OCI-LY7 (cell line): ENCODE measurements around the gene THSD7A. TPM values are rescaled to one million over a fixed set of nuclear protein-coding genes. Genes with fewer than 3 reads are reported as not detected.

Experiments
- BruUV-seq: library from RNA; stranded (reverse); fragments of 400-500 nt; replicated peaks from 2 replicates; lab custom pipeline; 2021; lab: Mats Ljungman, UMichigan
- CTCF ChIA-PET: fragments of 300-600 bp; sonication (Branson Sonifier 250); formaldehyde crosslinking; loops from one replicate; lab custom pipeline; 2022; ENCODE audit warnings: antibody characterized with exemption; ENCODE audit not compliant: unreplicated experiment; lab: Charles Lee
- POLR2A ChIA-PET: fragments of 300-600 bp; sonication (Branson Sonifier 250); formaldehyde crosslinking; loops from one replicate; lab custom pipeline; 2022; ENCODE audit warnings: antibody characterized with exemption; lab: Charles Lee
- DNase-seq: peaks from one replicate; pipeline ENCODE4 v3.0.0-alpha.2; 2015; ENCODE audit warnings: low spot score
- H2AFZ ChIP-seq: fragments of 200-600 bp; sonication (generic), shearing (Covaris generic); 2 replicates; pipeline ENCODE4 v1.6.1; 2014; ENCODE audit warnings: mild to moderate bottlenecking, antibody characterized with exemption, low read length, moderate library complexity
- H3K27ac ChIP-seq: fragments of 200-600 bp; sonication (generic); 2 replicates; pipeline ENCODE4 v1.5.1; 2014; ENCODE audit warnings: mixed run types, low read depth, mild to moderate bottlenecking, moderate library complexity, low read length, inconsistent platforms; ENCODE audit not compliant: poor library complexity, severe bottlenecking
- H3K36me3 ChIP-seq: fragments of 200-600 bp; sonication (generic); 2 replicates; pipeline ENCODE4 v1.6.1; 2014; ENCODE audit warnings: mild to moderate bottlenecking, antibody characterized with exemption, low read length, moderate library complexity, mixed read lengths; ENCODE audit not compliant: insufficient read depth
- H3K4me1 ChIP-seq: fragments of 200-600 bp; sonication (generic); 2 replicates; pipeline ENCODE4 v1.5.1; 2014; ENCODE audit warnings: mild to moderate bottlenecking, low read length; ENCODE audit not compliant: insufficient read depth, poor library complexity, severe bottlenecking
- H3K4me2 ChIP-seq: fragments of 200-600 bp; sonication (generic); 2 replicates; pipeline ENCODE4 v1.6.1; 2014; ENCODE audit warnings: mild to moderate bottlenecking, low read length
- H3K4me3 ChIP-seq: fragments of 200-600 bp; sonication (generic); 2 replicates; pipeline ENCODE4 v1.5.1; 2014; ENCODE audit warnings: mild to moderate bottlenecking, low read depth, low read length; ENCODE audit not compliant: poor library complexity, severe bottlenecking
- H3K79me2 ChIP-seq: fragments of 200-600 bp; sonication (generic); 2 replicates; pipeline ENCODE4 v1.6.1; 2016; ENCODE audit warnings: low read depth, mild to moderate bottlenecking, low read length, moderate library complexity, mixed read lengths; ENCODE audit not compliant: insufficient read depth
- H3K9me2 ChIP-seq: fragments of 200-600 bp; sonication (generic); 2 replicates; pipeline ENCODE4 v1.6.1; 2016; ENCODE audit warnings: mild to moderate bottlenecking, low read length, mixed read lengths; ENCODE audit not compliant: insufficient read depth
- H3K9me3 ChIP-seq: fragments of 200-600 bp; sonication (generic); 2 replicates; pipeline ENCODE4 v1.6.1; 2014; ENCODE audit warnings: mild to moderate bottlenecking, mixed run types, low read length, mixed read lengths
- H4K20me1 ChIP-seq: fragments of 200-600 bp; sonication (generic); 2 replicates; pipeline ENCODE4 v1.6.1; 2014; ENCODE audit warnings: mild to moderate bottlenecking, antibody characterized with exemption, low read length, moderate library complexity, mixed read lengths; ENCODE audit not compliant: insufficient read depth
- CTCF ChIP-seq: fragments of 200-600 bp; sonication (generic); conservative IDR thresholded peaks from 2 replicates; pipeline ENCODE4 v1.5.1; 2014; ENCODE audit warnings: mild to moderate bottlenecking, antibody characterized with exemption, low read length, moderate library complexity, mixed read lengths
- EZH2phosphoT487 ChIP-seq: fragments of 200-600 bp; sonication (generic); IDR thresholded peaks from 2 replicates; pipeline ENCODE4 v1.6.1; 2018; ENCODE audit warnings: low read depth, borderline replicate concordance, mild to moderate bottlenecking, mixed run types, antibody characterized with exemption, low read length, moderate library complexity, mixed read lengths
- intact Hi-C: fragments of 100-400 bp; cut with micrococcal nuclease; formaldehyde crosslinking; loops from one replicate; pipeline ENCODE4 v1.10.0; 2022; ENCODE audit not compliant: unreplicated experiment
- total RNA-seq, 2 experiments: library from RNA; depleted of rRNA in 1 of 2; stranded (reverse); fragments of >200 nt in 1 of 2; shearing (Covaris generic) in 1 of 2; gene quantifications; 2 replicates each; pipeline ENCODE4 v1.2.3, GENCODE V29; 2014 to 2022

The THSD7A gene
- total RNA-seq, 2 experiments from 2014 or later: 0.13 TPM; not detected in 1

GRCh38 chr7:11332865-11333228 is 499.2 kb downstream of the THSD7A start:
- intact Hi-C loops: no loop called here
- no peaks in the 10 kb centered on the region for H3K79me2 ChIP-seq
- BruUV-seq: no TSS peak
- DNase-seq: no peak
- no peak for TF ChIP-seq CTCF
- no peak for TF ChIP-seq EZH2phosphoT487
- ChIA-PET POLR2A (no interaction called here), CTCF (no interaction called here)
- no peak overlapping the region for H3K27ac ChIP-seq
- H3K4me2 ChIP-seq: no peak overlapping the region
- no peak overlapping the region for H3K4me3 ChIP-seq
- no peaks in the 10 kb centered on the region for H4K20me1 ChIP-seq
- H3K9me3 ChIP-seq: no peaks in the 10 kb centered on the region
- no peaks in the 10 kb centered on the region for H3K9me2 ChIP-seq
- no peak overlapping the region for H2AFZ ChIP-seq
- H3K36me3 ChIP-seq: no peaks in the 10 kb centered on the region
- H3K4me1 ChIP-seq: no peaks in the 10 kb centered on the region

GRCh38 chr7:11332186-11332864 is 499.7 kb downstream of the THSD7A start:
- TF ChIP-seq CTCF (no peak), EZH2phosphoT487 (no peak)
- Histone ChIP-seq H3K4me1 (no peaks in the 10 kb centered on the region), H3K27ac (no peak overlapping the region), H4K20me1 (no peaks in the 10 kb centered on the region), H3K79me2 (no peaks in the 10 kb centered on the region), H2AFZ (no peak overlapping the region), H3K4me3 (no peak overlapping the region), H3K36me3 (no peaks in the 10 kb centered on the region), H3K9me3 (no peaks in the 10 kb centered on the region), H3K9me2 (no peaks in the 10 kb centered on the region), H3K4me2 (no peak overlapping the region)
- no TSS peak for BruUV-seq
- ChIA-PET POLR2A (interaction anchor here (0.5 to 0.7 kb wide), 2 partner anchors 75 to 254 kb away, joined by 3 read pairs; no protein-coding TSS in a partner anchor), CTCF (no interaction called here)
- intact Hi-C loops: no loop called here
- DNase-seq: no peak
